GM21576 (cell line): Measurements from ENCODE around the gene FAM13A.
"Not testable (repeated sequence)": the region's sequence is repeated elsewhere in the genome, so short reads cannot be mapped to it uniquely, and the experiment has no call there.

Source experiments
- ATAC-seq: cut with Tn5 transposase; IDR thresholded peaks from one replicate; pipeline ENCODE4 v1.9.1; 2021; ENCODE audit warnings: mild to moderate bottlenecking, moderate library complexity; ENCODE audit not compliant: unreplicated experiment

Gene FAM13A

DNA sequence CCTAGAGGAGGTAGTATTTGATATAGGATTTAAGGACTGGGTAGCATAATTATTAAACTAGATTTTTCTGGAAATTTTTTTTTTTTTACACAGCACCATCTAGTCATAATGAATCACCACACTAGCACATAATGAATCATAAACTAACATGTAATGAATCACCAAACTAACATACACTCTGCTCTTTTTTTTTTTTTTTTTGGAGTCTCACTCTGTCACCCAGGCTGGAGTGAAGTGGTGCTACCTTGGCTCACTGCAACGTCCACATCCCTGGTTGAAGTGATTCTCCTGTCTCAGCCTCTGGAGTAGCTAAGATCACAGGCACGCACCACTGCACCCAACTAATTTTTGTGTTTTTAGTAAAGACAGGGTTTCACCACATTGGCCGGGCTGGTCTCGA is 92.5 kb downstream of the FAM13A start:
- ATAC-seq = no peak

DNA sequence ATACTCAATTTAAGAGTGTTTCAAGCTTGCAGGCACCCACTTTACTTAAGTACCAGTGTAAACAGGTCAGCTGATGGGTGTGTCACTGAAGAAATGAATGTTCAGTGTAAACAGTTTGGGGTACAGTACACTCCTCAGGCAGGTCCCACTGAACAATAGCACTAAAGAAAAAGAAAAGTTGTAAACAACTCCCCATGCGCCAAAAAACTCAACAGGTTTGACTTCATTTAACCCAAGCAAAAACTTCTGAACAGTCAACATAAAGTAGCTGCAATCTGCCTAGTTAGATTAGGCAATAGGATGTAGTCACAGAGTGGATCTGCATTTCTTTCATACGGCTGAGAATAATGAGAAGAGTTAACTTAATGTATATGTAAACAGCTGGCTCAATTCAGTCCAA is 93.2 kb downstream of the FAM13A start:
- ATAC-seq = no peak

DNA sequence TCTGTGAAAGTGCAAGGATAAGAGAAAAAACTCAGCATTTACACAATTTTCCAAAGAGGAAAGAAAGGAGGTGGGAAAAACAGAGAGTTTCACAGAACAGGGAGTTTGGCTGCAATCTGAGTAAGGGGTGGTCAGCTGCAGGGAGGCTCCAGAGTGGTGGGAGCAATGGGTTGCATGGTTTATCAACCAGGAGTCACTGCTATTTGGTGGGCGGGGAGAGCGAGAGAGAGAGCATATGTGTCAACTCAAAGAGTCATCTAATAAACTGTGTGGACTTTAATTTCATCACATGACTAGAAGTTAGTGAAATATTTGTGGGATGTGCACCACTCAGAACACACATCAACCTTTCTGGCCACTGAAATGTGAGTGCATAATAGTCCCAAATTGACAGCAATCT is 94.6 kb downstream of the FAM13A start:
- ATAC-seq = no peak

DNA sequence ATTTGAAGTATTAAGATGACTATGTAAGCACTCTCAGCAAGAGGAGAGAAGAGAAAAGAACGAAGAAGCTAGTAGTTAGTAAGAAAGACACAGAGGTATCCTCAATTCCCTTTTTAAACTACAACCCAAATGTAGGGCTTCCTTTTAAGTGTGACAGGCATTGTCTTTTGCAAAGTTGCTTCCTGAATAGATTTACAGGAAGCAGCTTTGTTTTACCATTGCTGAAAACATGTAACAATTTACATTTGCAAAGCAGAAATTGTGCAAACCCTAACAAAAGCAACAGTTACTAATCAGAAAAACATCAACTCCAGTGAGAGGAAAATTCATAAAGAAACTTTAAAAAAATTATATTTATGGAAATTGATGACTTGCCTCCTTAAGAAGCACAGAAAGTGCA is 96.4 kb downstream of the FAM13A start:
- no peak for ATAC-seq

DNA sequence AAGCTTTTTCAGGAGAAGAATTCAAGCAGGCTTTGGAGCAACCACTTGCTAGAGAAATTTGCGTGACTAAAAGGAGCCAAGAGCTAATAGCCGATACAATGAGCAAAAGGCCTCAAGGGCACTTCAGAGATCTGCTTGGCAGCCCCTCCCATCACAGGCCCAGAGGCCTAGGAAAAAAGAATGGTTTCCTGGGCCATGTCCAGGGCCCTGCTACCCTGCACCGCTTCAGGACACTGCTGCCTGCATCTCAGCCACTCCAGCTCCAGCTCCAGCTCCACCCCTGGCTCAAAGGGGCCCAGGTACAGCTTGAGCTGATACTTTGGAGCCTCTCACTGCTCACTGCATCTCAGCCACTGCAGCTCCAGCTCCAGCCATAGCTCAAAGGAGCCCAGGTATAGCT is 98.9 kb downstream of the FAM13A start:
- no peak for ATAC-seq

DNA sequence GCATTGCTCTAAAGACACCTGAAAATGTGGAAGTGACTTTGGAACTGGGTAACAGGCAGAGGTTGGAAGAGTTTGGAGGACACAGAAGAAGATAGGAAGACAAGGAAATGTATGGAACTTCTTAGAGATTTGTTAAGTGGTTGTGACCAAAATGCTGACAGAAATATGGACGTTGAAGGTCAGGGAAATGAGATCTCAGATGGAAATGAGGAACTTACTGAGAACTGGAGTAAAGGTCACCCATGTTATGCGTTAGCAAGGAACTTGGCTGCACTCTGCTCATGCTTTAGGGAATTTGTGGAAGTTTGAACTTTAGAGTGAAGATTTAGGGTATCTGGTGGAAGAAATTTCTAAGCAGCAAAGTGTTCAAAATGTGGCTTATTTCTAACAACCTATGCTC is 99.4 kb downstream of the FAM13A start:
- ATAC-seq = no peak

DNA sequence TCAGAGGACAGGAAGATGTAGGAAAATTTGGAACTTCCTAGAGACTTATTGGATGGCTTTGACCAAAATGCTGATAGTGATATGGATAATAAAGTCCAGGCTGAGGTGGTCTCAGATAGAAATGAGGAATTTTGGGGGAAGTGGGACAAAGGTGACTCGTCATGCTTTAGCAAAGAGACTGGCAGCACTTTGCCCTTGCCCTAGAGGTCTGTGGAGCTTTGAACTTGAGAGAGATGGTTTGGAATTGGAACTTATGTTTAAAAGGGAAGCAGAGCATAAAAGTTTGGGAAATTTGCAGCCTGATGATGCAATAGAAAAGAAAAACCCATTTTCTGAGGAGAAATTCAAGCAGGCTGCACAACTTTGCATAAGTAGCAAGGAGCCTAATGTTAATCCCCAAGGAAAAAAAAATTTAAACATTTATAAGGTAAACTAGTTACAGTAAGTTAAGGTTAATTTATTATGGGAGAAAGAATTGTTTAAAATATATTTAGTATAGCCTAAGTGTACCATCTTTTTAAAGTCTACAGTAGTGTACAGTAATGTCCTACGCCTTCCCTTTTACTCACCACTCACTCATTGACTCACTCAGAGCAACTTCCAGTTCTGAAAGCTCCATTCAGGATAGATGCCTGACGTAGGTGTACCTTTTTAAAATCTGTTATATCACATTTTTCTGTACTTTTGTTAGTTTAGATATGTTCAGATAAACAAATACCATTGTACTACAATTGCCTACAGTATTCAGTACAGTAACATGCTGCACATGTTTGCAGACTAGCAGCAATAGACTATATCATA is 101.2 kb downstream of the FAM13A start:
- no peak for ATAC-seq

DNA sequence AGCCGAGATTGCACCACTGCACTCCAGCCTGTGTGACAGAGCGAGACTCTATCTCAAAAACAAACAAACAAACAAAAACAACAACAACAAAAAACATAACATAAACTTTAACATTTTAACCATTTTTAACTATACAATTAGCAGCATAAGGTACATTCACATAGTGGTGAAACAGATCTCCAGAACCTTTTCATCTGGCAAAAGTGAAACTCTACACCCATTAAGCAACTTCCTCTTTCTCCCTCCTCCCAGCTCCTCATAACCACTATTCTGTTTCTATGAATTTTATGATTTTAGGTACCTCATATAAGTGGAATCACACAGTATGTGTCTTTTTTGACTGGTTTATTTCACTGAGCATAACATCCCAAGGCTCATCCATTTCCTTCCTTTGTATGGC is 103.6 kb downstream of the FAM13A start:
- ATAC-seq = no peak

DNA sequence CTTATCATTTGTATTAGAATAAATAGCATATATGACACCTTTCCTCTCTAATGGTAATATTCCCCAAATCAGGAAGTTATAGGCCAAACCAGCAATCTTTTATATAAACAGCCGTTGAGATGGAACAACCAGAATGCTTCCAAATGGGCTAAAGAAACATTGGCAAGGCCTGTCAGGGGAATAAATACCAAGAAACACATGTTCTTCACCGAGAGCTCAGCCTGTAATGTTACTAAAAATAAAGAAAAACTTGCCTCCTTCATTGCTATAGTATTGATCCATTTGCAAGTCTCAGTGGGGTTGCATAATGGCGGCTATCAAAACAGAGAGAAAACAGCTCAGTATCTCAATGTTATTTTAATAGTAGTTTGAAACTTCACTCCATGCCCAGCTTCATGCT is 104.9 kb downstream of the FAM13A start:
- no peak for ATAC-seq

DNA sequence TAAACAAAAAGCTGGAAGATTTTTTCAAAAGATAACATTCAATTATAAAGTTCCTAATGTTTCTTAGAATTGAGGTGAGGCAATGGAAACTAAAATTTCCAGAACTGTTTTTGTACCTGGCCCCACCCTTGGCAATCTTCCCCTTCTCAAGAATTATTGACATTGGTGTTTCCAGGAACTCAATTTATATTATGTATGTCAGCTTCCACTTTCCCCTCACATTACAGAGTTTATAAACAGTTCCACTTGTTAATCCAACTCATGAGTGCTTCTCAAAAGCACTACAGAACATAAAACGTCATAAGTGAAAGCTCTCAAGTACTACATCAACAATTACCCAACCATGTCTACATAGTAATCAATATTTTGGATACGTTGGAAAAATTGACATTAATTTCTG is 107.4 kb downstream of the FAM13A start:
- ATAC-seq = no peak

DNA sequence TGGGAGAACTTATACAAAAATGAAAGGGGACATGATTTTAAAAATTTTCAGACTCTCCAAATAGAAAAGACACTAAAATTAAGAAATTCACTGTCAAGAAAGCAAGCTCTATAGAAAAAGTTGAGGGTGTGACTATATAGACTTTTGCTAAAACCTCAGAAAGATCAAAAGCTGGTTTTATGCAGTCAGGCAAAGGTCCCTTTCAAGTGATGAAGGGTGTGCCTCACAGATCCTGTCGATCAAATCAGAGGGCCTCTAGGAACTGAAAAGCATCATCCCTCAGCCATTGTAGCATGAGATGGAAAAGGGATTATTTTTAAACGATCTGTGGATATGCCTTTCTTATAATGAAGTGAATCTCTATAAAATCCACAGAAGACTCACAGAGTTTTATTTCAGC is 116.5 kb downstream of the FAM13A start:
- no peak for ATAC-seq

DNA sequence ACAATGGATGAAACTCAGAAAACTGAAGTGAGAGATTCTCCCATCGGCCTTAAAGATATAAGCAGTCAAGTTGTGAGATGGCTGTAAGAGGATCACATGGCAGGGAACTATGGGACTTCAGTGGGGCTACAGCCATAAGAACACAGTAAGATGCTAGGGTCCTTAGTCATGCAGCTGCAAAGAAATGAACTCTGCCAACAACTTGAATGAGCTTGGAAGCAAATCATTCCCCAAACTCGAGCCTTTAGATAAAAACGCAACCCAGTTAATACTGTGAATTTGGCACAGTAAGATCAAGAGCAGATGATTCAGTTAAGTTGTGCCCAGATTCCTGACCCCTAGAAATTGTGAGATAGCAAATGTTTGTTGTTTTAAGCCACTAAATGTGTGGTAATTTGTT is 117.3 kb downstream of the FAM13A start:
- no peak for ATAC-seq

DNA sequence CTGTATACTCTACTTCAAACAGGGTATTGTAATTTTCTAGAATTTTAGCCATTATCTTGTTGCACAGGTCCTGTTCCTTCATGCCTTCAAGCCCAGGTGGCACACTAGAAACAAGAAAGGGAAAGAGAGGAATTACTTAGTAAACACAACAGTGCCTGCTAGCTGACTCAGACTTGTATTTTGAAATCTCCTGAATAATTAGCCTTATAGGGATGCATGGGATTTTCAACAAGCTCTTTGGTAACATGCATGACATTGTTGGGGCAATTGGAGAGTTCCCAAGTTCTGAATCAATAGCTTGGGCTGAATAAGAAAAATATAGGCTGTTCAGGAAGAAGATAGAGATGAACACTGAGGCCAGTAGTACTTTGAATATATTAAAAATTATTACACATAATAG is 118.8 kb downstream of the FAM13A start:
- no peak for ATAC-seq

DNA sequence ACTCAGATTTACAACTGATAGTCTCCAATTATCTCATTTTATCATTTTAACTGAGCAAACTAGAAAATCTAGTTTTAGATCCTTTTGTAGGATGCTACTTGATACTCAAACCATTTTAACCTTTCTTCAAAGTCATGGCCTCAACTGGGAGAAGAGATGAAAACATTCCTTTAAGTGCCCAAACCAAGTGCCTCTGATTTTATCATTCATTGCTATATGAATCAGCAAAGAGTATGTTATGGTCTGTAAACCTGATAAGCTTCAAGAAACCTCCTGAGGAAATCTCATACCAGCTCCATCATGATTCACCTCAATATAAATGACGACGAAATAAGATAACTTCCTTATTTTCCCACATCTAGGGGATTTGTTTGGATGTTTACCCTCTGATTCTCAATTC is 119.9 kb downstream of the FAM13A start:
- no peak for ATAC-seq

DNA sequence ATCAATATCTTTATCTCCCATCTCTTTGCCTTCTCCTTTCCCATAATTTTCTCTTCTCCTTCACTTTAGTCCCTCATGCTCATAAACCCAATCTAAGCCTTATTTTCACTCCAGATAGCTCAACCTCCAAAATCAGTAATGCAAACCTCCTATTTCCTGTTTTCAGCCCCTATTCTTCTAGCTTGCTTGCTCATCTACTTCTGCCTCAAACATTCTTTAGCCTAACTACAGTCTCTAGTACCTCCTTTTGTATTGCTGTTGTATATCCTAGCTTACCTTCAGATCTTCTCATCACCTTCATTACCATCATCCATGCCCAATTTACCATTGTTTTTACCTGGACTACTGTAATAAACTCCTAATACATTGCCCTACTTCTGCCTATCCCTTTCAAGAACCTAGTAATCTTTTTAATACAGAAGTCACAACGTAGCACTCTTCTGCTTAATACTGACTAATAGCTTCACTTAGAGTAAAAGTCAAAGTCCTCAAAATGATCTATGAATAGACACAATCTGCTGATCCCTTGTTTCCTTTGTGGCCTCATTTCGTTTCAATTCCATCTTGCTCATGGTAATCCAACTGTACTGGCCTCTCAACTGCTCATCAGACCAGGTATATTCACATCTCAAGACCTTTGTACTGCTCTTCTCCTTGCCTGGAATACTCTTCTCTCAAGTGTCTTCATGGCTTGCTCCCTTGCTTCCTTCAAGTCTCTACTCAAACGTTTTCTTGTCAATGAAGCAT is 123.4 kb downstream of the FAM13A start:
- no peak for ATAC-seq

DNA sequence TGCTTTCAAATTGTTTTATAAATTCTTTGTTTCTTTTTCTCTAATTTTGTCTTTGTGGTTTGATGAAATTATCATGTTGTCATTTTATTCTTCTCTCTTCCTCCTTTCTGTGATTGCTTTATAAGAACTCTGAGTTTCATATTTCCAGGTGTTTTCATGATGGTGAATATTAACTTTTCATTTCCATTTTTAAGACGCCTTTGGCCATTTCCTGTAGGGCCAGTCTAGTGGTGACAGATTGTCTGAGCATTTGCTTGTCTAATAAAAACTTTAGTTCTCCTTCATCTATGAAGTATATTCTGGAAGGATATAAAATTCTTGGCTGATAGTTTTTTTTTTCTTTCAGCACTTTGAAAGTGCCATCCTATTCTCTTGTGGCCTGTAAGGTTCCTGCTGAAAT is 128.1 kb downstream of the FAM13A start:
- ATAC-seq = no peak

DNA sequence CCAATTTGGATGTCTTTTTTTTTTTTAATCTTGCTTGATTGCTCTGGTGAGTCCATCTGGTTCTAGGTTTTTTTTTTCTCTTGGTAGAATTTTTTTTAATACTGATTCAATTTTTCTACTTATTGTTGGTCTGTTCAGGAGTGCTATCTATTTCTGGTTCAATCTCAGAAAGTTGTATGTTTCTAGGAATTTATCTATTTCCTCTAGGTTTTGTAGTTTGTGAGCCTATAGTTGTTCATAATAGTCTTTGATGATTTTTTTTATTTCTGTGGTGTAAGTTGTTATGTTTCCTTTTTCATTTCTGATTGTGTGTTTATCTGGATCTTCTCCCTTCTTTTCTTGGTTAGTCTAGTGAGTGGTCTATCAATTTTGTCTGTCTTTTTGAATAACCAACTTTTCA is 129.6 kb downstream of the FAM13A start:
- ATAC-seq = no peak

DNA sequence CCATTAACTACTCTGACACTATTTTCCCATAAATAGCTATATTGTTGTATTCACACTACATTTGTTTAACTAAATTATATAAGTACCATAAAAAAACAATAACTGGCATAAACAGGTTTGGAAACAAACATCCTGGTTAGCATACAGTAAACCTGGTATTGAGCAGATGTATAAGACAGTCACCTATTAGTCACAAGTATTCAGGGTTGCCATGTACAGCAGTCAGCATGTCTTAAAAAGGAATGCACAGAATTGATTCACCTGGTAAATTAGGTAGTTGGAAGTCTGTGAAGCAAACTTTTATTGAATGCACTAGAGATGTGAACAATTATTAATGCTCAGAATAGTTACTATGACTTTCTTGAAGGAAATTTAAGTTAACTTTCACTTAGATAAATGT is 137.9 kb downstream of the FAM13A start:
- ATAC-seq = no peak

DNA sequence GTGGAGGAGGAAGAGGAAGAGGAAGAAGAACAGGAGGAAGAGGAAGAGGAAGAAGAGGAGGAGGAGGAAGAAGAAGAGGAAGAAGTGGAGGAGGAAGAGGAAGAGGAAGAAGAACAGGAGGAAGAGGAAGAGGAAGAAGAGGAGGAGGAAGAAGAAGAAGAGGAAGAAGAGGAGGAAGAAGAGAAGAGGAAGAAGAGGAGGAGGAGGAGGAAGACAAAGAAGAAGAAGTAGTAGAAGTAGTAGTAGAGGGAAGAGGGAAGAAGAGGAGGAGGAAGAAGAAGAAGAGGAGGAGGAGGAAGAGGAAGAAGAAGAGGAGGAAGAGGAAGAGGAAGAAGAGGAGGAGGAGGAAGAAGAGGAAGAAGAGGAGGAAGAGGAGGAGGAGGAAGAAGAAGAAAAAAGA is 143.8 kb downstream of the FAM13A start:
- not testable (repeated sequence) for ATAC-seq

DNA sequence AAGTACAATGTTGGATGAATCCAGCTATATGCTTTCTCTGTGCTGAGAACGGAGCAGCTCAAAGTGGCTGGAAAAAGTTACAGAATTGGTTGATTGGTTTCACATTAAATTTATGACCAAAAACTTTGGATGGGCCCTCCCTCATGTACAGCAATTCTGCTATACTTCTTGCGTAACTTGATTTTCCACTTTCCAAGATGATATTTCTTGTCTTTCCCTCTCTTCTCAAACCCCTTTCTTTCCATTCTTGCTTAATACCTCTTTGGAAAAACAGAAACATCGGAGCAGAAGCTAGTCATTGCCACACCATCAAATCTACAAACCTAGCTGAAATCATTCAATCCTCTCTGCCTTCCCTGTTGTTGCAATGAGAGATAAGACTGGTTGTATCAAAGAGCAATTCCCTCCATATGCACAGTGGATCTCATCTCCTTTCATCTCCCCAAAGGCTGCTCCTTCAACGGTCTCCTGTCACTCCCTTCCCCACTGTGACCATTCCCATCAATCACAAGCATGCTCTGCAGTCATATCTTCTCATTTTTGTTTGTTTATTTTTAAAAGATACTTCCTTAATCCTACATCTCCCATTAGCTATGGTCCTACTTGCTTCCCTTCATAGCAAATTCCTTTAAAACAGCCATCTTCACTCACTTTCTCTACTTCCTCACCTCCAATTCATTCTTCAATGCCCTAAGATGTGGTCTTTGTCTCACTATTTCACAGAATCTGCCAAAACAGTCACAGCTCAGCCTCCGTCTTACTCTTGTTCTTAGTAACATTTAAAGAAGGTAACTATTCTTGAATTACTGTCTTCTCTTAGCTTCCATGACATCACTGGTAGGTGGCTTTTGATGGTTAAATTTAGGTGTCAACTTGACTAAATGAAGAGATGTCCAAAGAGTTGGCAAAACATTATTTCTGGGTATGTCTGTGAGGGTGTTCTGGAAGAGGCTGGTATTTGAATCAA is 145.5 kb downstream of the FAM13A start:
- ATAC-seq = no peak

DNA sequence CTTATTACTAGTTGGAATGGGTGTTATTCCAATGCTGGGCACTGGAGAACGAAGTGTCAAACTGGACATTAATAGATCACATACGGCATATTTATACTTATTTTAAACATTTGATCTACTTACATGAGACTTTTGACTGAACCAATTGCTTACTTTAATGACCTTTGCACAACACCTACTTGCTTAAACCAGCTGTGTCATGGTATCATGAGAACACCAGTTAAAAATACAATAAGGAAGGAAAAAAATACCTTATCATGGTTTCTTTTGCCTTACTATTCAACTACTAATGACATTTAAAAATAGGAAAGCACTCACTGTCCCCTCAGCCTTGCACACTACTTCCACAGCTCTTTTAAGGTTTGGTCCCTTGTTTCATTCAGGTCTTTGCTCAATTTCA is 146.9 kb downstream of the FAM13A start:
- ATAC-seq = no peak
